GM18858 (cell line): ENCODE data around the gene COG3.

Experiments
- ATAC-seq: cut with Tn5 transposase; IDR thresholded peaks from one replicate; pipeline ENCODE4 v1.9.1; 2021; ENCODE audit not compliant: unreplicated experiment

COG3 gene

GRCh38 chr13:45445053-45445452 is 19.7 kb upstream of the COG3 start:
- ATAC-seq, result no peak

DNA sequence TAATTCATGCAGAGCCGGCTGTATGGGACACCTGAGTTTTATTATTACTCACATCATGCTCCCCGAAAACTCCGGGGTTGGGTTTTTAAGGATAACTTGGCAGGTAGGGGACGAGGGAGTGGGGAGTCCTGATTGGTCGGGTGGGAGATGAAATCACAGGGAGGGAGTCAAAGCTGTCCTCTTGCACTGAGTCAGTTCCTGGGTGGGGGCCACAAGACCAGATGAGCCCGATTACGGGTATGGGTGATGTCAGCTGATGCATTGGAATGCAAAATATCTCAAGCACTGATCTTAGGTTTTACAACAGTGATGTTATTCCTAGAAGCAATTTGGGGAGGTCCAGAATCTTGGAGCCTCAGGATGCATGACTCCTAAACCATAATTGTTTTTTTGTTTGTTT is 18.6 kb upstream of the COG3 start:
- ATAC-seq, result no peak

DNA sequence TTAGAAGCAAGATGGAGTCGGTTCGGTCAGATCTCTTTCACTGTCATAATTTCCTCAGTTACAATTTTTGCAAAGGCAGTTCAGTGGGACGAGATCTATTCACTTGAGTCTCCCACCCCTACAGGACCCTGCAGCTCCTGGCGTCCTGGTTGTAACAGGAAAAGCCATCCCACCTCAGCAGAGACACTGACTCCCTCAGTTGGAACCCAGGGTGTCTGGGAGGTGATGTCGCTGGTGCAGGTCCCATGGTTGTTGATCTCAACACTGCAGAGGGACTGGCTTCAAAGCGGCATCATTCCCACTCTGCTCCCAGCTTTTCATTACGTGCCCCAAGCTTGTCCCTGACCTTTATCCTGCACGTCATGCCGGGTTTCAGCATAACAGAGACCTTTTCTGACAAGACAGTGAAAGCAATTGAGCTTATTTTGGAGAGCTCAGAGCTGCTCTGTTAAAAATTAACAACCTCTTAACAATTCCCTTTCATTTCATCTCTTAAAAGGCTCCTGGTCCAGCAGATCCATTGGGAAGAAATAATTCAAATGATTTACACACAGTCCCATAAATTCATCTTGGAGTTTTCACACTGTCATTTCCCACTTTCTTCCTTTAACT is 17.6 kb upstream of the COG3 start:
- no peak for ATAC-seq

DNA sequence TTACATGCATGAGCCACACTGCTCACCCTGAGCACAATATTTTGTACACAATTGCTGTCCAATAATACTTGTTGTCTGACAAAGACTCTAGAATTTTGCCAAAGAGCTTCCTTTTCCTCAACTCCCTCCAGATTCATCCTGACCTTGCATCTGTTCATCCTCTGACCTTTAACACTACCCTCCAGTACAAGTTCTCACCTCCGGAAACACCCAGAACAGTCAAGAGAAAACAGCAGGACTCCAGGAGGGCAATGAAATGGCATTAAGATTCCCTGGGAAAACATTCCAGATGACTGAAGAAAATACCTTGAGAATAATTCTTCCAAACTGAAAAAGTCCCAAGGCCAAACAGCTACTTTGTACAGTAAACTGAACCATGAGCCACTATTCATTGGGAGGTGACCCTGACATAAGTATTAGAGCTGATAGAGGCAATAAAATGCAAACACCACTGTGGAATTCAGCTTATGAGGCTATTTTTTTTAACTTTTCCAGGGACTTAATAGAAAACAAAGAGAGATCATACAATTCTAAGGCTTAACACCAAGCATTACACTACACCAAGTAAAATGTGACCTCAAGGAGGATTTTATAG is 15.7 kb upstream of the COG3 start:
- no peak for ATAC-seq

- ATAC-seq, result no peak
Observed at GRCh38 chr13:45451282-45451681, 13.5 kb upstream of the COG3 start.

GRCh38 chr13:45454204-45454603 is 10.5 kb upstream of the COG3 start:
- no peak for ATAC-seq

GRCh38 chr13:45456196-45456972 is 8.4 kb upstream of the COG3 start:
- no peak for ATAC-seq

- no peak for ATAC-seq
Observed at GRCh38 chr13:45464141-45464686, 525 bp upstream of the COG3 start.

DNA sequence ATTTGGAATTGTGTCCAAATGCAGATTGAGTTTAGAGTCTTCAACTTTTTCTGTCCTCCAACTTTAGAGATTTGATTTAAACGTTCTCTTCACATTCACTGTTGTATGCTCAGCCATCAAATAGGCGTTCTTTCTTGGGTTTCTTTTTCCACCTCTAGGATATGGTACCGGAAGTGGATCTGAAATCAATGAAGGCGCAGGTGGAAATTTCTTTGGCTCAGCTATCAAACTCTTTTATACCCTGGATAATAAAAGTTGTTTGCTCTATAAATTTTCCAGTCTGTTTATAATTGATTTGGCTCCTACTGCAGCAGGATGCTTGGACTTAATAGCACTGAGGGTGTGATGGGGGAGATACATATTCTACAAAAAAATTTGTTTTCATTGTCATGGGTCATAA is 1.6 kb downstream of the COG3 start:
- no peak for ATAC-seq

- ATAC-seq, result no peak
Observed at GRCh38 chr13:45468635-45469034, 3.9 kb downstream of the COG3 start.

- no peak for ATAC-seq
Observed at GRCh38 chr13:45472171-45472705, 7.5 kb downstream of the COG3 start.

GRCh38 chr13:45473627-45474026 is 8.9 kb downstream of the COG3 start:
- no peak for ATAC-seq

GRCh38 chr13:45474584-45475454 is 10.1 kb downstream of the COG3 start:
- no peak for ATAC-seq

GRCh38 chr13:45479661-45480060 is 14.9 kb downstream of the COG3 start:
- ATAC-seq, result no peak

GRCh38 chr13:45481688-45482087 is 16.9 kb downstream of the COG3 start:
- no peak for ATAC-seq

DNA sequence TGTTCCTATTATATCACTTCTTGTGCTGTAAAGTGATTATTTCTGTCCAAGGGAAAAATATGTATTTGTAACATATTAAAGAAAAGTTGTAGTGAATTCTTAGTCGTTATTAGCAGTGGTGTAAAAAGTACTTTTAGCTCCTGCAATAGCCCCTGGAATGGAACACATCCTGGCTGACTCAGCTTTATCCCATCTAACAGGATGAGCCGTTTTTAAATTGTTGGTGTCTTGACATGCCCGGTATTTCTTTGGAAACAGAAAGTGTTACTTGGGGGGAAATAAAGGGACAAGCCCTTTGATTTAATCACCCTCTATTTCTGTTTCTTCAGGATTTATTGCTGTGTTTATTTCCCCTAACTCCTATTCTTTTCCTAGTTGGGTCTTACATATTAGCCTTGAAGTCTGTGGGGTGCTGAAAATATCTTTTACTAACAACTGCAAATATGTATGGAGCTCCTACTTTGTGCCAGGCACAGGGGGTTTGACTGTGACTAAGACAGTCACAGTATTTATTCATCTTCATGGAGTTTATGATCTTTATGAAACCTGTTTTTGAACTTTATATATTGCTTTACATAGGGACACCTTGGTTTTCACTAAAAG is 17.9 kb downstream of the COG3 start:
- no peak for ATAC-seq

GRCh38 chr13:45487604-45488003 is 22.9 kb downstream of the COG3 start:
- ATAC-seq, result no peak

GRCh38 chr13:45490068-45490467 is 25.3 kb downstream of the COG3 start:
- no peak for ATAC-seq

- ATAC-seq, result no peak
Observed at GRCh38 chr13:45492538-45492937, 27.8 kb downstream of the COG3 start.

GRCh38 chr13:45496942-45497341 is 32.2 kb downstream of the COG3 start:
- ATAC-seq, result no peak
